HL-60 (cell line): Measurements from ENCODE around the gene MTR.

ENCODE experiments used
- DNase-seq, 2 experiments: peaks; one replicate each; pipeline ENCODE4 v3.0.0-alpha.2; 2010 to 2020; ENCODE audit warnings: low read depth in 1 of 2, low spot score in 1 of 2
- H3K27ac ChIP-seq: fragments of 250-450 bp; sonication (Bioruptor Pico); replicated peaks from 2 replicates; pipeline ENCODE4 v1.5.1; 2020; ENCODE audit warnings: mild to moderate bottlenecking, moderate library complexity
- H3K27me3 ChIP-seq: fragments of 250-450 bp; sonication (Bioruptor Pico); 2 replicates; pipeline ENCODE4 v1.5.1; 2021; ENCODE audit warnings: mild to moderate bottlenecking, moderate library complexity; ENCODE audit not compliant: insufficient read depth, poor library complexity, severe bottlenecking
- H3K4me3 ChIP-seq: replicated peaks from 2 replicates; pipeline ENCODE4 v1.5.1; 2011; ENCODE audit warnings: mild to moderate bottlenecking, control low read depth, low read length; ENCODE audit not compliant: insufficient read depth
- CTCF ChIP-seq: IDR thresholded peaks from one replicate; pipeline ENCODE4 v1.5.1; 2011; ENCODE audit warnings: low read length, control low read depth, inconsistent platforms; ENCODE audit not compliant: insufficient read depth
- GABPA ChIP-seq: IDR thresholded peaks from 2 replicates; pipeline ENCODE4 v1.6.1; 2012; ENCODE audit warnings: low read depth
- POLR2AphosphoS5 ChIP-seq: IDR thresholded peaks from 2 replicates; pipeline ENCODE4 v1.6.1; 2012; ENCODE audit warnings: low read depth
- REST ChIP-seq: IDR thresholded peaks from 2 replicates; pipeline ENCODE4 v1.6.1; 2012; ENCODE audit warnings: low read depth; ENCODE audit not compliant: insufficient replicate concordance
- SPI1 ChIP-seq: IDR thresholded peaks from 2 replicates; pipeline ENCODE4 v1.6.1; 2012; ENCODE audit warnings: low read depth, mild to moderate bottlenecking, borderline replicate concordance

MTR gene

GRCh38 chr1:236917448-236917847 lies 122.4 kb downstream of the MTR start:
- Histone ChIP-seq H3K27me3 (no peaks in the 10 kb centered on the region), H3K27ac (no peak overlapping the region), H3K4me3 (no peak overlapping the region)
- DNase-seq = no peak
- TF ChIP-seq POLR2AphosphoS5 = no peak
- no peak for TF ChIP-seq GABPA
- TF ChIP-seq SPI1 = no peak
- TF ChIP-seq CTCF = no peak
- TF ChIP-seq REST = no peak

GRCh38 chr1:236920286-236920894 lies 125.3 kb downstream of the MTR start:
- no peak for TF ChIP-seq POLR2AphosphoS5
- TF ChIP-seq CTCF = no peak
- no peak for TF ChIP-seq GABPA
- no peak for TF ChIP-seq SPI1
- TF ChIP-seq REST = no peak
- Histone ChIP-seq H3K27ac (no peak overlapping the region), H3K4me3 (no peak overlapping the region), H3K27me3 (no peaks in the 10 kb centered on the region)
- no peak for DNase-seq

- DNase-seq = no peak
- TF ChIP-seq GABPA (no peak), REST (no peak), CTCF (no peak), POLR2AphosphoS5 (no peak), SPI1 (no peak)
- H3K27ac ChIP-seq = no peak overlapping the region
Observed at GRCh38 chr1:236921610-236922009, 126.5 kb downstream of the MTR start.

More at GRCh38 chr1:236921610-236922009, 126.5 kb downstream of the MTR start:
- Histone ChIP-seq H3K27me3 (no peaks in the 10 kb centered on the region), H3K4me3 (no peak overlapping the region)
